Trophoblast cell (in vitro differentiated cells and primary cell): Measurements from ENCODE around the gene PAK1.

Experiments
- DNase-seq, 2 donors: peaks; one replicate each; pipeline ENCODE4 v3.0.0-alpha.2; 2016
- H2AFZ ChIP-seq: 2 replicates; pipeline ENCODE4 v1.6.1; 2013; ENCODE audit warnings: low read length, moderate library complexity, mild to moderate bottlenecking; ENCODE audit not compliant: insufficient read depth, poor library complexity
- H2AK5ac ChIP-seq: 2 replicates; pipeline ENCODE4 v1.6.1; 2013; ENCODE audit warnings: mild to moderate bottlenecking, low read length
- H2BK120ac ChIP-seq: 2 replicates; pipeline ENCODE4 v1.6.1; 2013; ENCODE audit warnings: low read length, mild to moderate bottlenecking, moderate library complexity; ENCODE audit not compliant: insufficient read depth, poor library complexity
- H2BK12ac ChIP-seq: 2 replicates; pipeline ENCODE4 v1.6.1; 2013; ENCODE audit warnings: mild to moderate bottlenecking, low read length, moderate library complexity
- H2BK5ac ChIP-seq: 2 replicates; pipeline ENCODE4 v1.6.1; 2013; ENCODE audit warnings: low read length, low read depth, moderate library complexity, mild to moderate bottlenecking; ENCODE audit not compliant: poor library complexity
- H3K14ac ChIP-seq: 2 replicates; pipeline ENCODE4 v1.6.1; 2013; ENCODE audit warnings: mild to moderate bottlenecking, low read length
- H3K18ac ChIP-seq: 2 replicates; pipeline ENCODE4 v1.6.1; 2013; ENCODE audit warnings: mild to moderate bottlenecking, low read length
- H3K23ac ChIP-seq: 2 replicates; pipeline ENCODE4 v1.6.1; 2013; ENCODE audit warnings: low read length
- H3K27ac ChIP-seq: 2 replicates; pipeline ENCODE4 v1.5.1; 2013; ENCODE audit warnings: low read depth, mild to moderate bottlenecking, inconsistent platforms, low read length, moderate library complexity
- H3K27me3 ChIP-seq: 2 replicates; pipeline ENCODE4 v1.6.1; 2013; ENCODE audit warnings: inconsistent platforms, mild to moderate bottlenecking, low read length, moderate library complexity; ENCODE audit not compliant: insufficient read depth
- H3K36me3 ChIP-seq, 2 experiments: 1 replicate in 1 of 2; 2 replicates in 1 of 2; pipeline ENCODE4 v1.6.1; 2013; ENCODE audit warnings: low read length in 2 of 2, mild to moderate bottlenecking in 2 of 2, moderate library complexity in 1 of 2; ENCODE audit not compliant: insufficient read depth in 2 of 2, control insufficient read depth in 1 of 2
- H3K4ac ChIP-seq: 2 replicates; pipeline ENCODE4 v1.6.1; 2013; ENCODE audit warnings: low read depth, mild to moderate bottlenecking, low read length, moderate library complexity
- H3K4me1 ChIP-seq, 2 experiments: 1 replicate in 1 of 2; 2 replicates in 1 of 2; pipeline ENCODE4 v1.6.1; 2013; ENCODE audit warnings: low read length in 2 of 2, mild to moderate bottlenecking in 2 of 2, moderate library complexity in 1 of 2; ENCODE audit not compliant: insufficient read depth in 2 of 2, control insufficient read depth in 1 of 2
- H3K4me2 ChIP-seq: 2 replicates; pipeline ENCODE4 v1.6.1; 2013; ENCODE audit warnings: inconsistent platforms, mild to moderate bottlenecking, low read length, moderate library complexity
- H3K4me3 ChIP-seq: 2 replicates; pipeline ENCODE4 v1.5.1; 2013; ENCODE audit warnings: mild to moderate bottlenecking, low read depth, low read length, inconsistent platforms
- H3K79me1 ChIP-seq: one replicate; pipeline ENCODE4 v1.6.1; 2013; ENCODE audit warnings: low read length
- H3K79me2 ChIP-seq: 2 replicates; pipeline ENCODE4 v1.6.1; 2013; ENCODE audit warnings: low read length, mild to moderate bottlenecking; ENCODE audit not compliant: control insufficient read depth, insufficient read depth, poor library complexity
- H3K9ac ChIP-seq: 2 replicates; pipeline ENCODE4 v1.6.1; 2013; ENCODE audit warnings: mild to moderate bottlenecking, low read length
- H3K9me3 ChIP-seq: 2 replicates; pipeline ENCODE4 v1.6.1; 2013; ENCODE audit warnings: low read depth, mild to moderate bottlenecking, control low read depth, inconsistent platforms, low read length; ENCODE audit not compliant: insufficient read depth
- H4K12ac ChIP-seq: 2 replicates; pipeline ENCODE4 v1.6.1; 2013; ENCODE audit warnings: low read depth, mild to moderate bottlenecking, low read length, moderate library complexity
- H4K8ac ChIP-seq: 2 replicates; pipeline ENCODE4 v1.6.1; 2013; ENCODE audit warnings: low read depth, mild to moderate bottlenecking, low read length, moderate library complexity
- H4K91ac ChIP-seq: one replicate; pipeline ENCODE4 v1.6.1; 2013; ENCODE audit warnings: low read depth, mild to moderate bottlenecking, low read length, moderate library complexity
- WGBS: extraction: QIAGEN DNeasy Blood & Tissue Kit; methylation state at CpG from one replicate; pipeline ENCODE4 v1.1.7; 2013; ENCODE audit warnings: missing lambda C conversion rate; ENCODE audit not compliant: insufficient read length, insufficient coverage; ENCODE audit errors: extremely low coverage; 5-methylcytosine and 5-hydroxymethylcytosine counted together

Gene PAK1

GRCh38 chr11:77353131-77353530 is 120.8 kb downstream of the PAK1 start:
- Histone ChIP-seq H2BK120ac (no peak overlapping the region), H3K4ac (no peak overlapping the region), H3K18ac (no peak overlapping the region), H3K4me2 (no peak overlapping the region), H3K4me1 (no peaks in the 10 kb centered on the region), H3K36me3 (peaks cover 2 to 3% of the 10 kb centered on the region in 2 experiments), H3K27ac (no peak overlapping the region), H3K23ac (no peak overlapping the region), H3K9me3 (no peaks in the 10 kb centered on the region), H2BK12ac (no peak overlapping the region), H2BK5ac (no peak overlapping the region), H4K91ac (no peak overlapping the region), H4K8ac (no peak overlapping the region), H3K79me2 (no peaks in the 10 kb centered on the region), H3K27me3 (no peaks in the 10 kb centered on the region), H2AFZ (no peak overlapping the region), H3K14ac (no peak overlapping the region), H3K4me3 (no peak overlapping the region), H2AK5ac (no peak overlapping the region), H3K9ac (no peak overlapping the region), H4K12ac (no peak overlapping the region), H3K79me1 (no peaks in the 10 kb centered on the region)
- no peak for DNase-seq
- WGBS, result no CpG with 5 or more reads among the region's 3 CpGs

GRCh38 chr11:77351281-77351886 is 122.5 kb downstream of the PAK1 start:
- H3K4me2 ChIP-seq, result no peak overlapping the region
- H3K14ac ChIP-seq, result no peak overlapping the region
- H2BK5ac ChIP-seq, result no peak overlapping the region
- H3K23ac ChIP-seq, result no peak overlapping the region
- no peaks in the 10 kb centered on the region for H3K79me2 ChIP-seq
- H4K8ac ChIP-seq, result no peak overlapping the region
- H2AK5ac ChIP-seq, result no peak overlapping the region
- H3K36me3 ChIP-seq, result peaks cover 2 to 3% of the 10 kb centered on the region in 2 experiments
- H3K4me3 ChIP-seq, result no peak overlapping the region
- no peak overlapping the region for H3K4ac ChIP-seq
- H3K27me3 ChIP-seq, result no peaks in the 10 kb centered on the region
- no peak overlapping the region for H3K27ac ChIP-seq
- no peaks in the 10 kb centered on the region for H3K9me3 ChIP-seq
- H3K9ac ChIP-seq, result no peak overlapping the region
- no peaks in the 10 kb centered on the region for H3K4me1 ChIP-seq
- H3K79me1 ChIP-seq, result no peaks in the 10 kb centered on the region
- no peak overlapping the region for H3K18ac ChIP-seq
- no peak overlapping the region for H4K12ac ChIP-seq
- no peak overlapping the region for H2AFZ ChIP-seq
- H2BK120ac ChIP-seq, result no peak overlapping the region
- no peak overlapping the region for H2BK12ac ChIP-seq
- no peak for DNase-seq
- no peak overlapping the region for H4K91ac ChIP-seq

DNA sequence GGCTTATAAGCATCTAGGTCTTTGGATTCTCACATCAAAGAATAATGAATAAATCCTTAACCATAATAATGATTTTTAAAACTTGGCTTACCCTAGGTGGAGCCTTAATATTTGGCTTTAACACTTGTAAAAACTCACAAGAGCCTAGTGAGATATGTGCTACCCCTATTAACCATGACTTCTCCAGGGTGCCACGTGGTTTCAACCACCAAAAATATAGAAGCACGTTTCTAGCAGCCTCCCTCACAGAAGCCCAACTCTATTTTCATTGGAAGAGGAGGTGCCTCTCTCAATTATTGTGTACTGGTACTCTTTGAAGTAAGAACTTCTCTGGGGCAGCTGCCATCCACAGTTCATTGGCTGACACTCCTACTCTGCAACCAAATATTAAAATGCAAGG is 125.9 kb downstream of the PAK1 start:
- no peak overlapping the region for H3K18ac ChIP-seq
- no peak overlapping the region for H4K91ac ChIP-seq
- H3K4ac ChIP-seq, result no peak overlapping the region
- no peak overlapping the region for H2AK5ac ChIP-seq
- H3K79me1 ChIP-seq, result no peaks in the 10 kb centered on the region
- H3K36me3 ChIP-seq, result peaks cover 2 to 3% of the 10 kb centered on the region in 2 experiments
- no peak overlapping the region for H2AFZ ChIP-seq
- WGBS, result no CpG with 5 or more reads among the region's 2 CpGs
- H3K9me3 ChIP-seq, result no peaks in the 10 kb centered on the region
- no peak overlapping the region for H3K9ac ChIP-seq
- no peak overlapping the region for H3K4me2 ChIP-seq
- no peak overlapping the region for H3K27ac ChIP-seq
- no peaks in the 10 kb centered on the region for H3K4me1 ChIP-seq
- H2BK5ac ChIP-seq, result no peak overlapping the region
- no peaks in the 10 kb centered on the region for H3K27me3 ChIP-seq
- H2BK12ac ChIP-seq, result no peak overlapping the region
- no peak for DNase-seq
- H4K8ac ChIP-seq, result no peak overlapping the region
- H3K23ac ChIP-seq, result no peak overlapping the region
- no peaks in the 10 kb centered on the region for H3K79me2 ChIP-seq
- H3K4me3 ChIP-seq, result no peak overlapping the region
- no peak overlapping the region for H2BK120ac ChIP-seq
- H3K14ac ChIP-seq, result no peak overlapping the region
- H4K12ac ChIP-seq, result no peak overlapping the region

GRCh38 chr11:77346906-77347603 is 126.8 kb downstream of the PAK1 start:
- Histone ChIP-seq H3K18ac (no peak overlapping the region), H3K9me3 (no peaks in the 10 kb centered on the region), H3K36me3 (peaks cover 2 to 3% of the 10 kb centered on the region in 2 experiments), H3K14ac (no peak overlapping the region), H2AFZ (no peak overlapping the region), H3K27ac (no peak overlapping the region), H3K4me2 (no peak overlapping the region), H3K9ac (no peak overlapping the region), H2BK5ac (no peak overlapping the region), H3K4me1 (no peaks in the 10 kb centered on the region), H3K79me1 (no peaks in the 10 kb centered on the region), H2BK120ac (no peak overlapping the region), H4K91ac (no peak overlapping the region), H4K12ac (no peak overlapping the region), H3K79me2 (no peaks in the 10 kb centered on the region), H3K4me3 (no peak overlapping the region), H2BK12ac (no peak overlapping the region), H4K8ac (no peak overlapping the region), H3K27me3 (no peaks in the 10 kb centered on the region), H3K4ac (no peak overlapping the region), H2AK5ac (no peak overlapping the region), H3K23ac (no peak overlapping the region)
- DNase-seq, result peak; percentile 63 to 73
- no CpG with 5 or more reads among the region's 2 CpGs for WGBS
